Smooth muscle cell (in vitro differentiated cells): ENCODE results near the gene RGS19. TPM values are rescaled to one million over a fixed set of nuclear protein-coding genes. Genes with fewer than 3 reads are reported as not detected.

Experiments used
- DNase-seq: peaks from one replicate; lab custom pipeline; 2025; ENCODE audit not compliant: unreplicated experiment; lab: John Stamatoyannopoulos, UW
- H2AFZ ChIP-seq: fragments of 200-600 bp; sonication (generic); 2 replicates; pipeline ENCODE4 v1.6.0; 2016; ENCODE audit warnings: antibody characterized with exemption, low read depth, mild to moderate bottlenecking
- H3F3A ChIP-seq: fragments of 200-600 bp; sonication (generic); 2 replicates; pipeline ENCODE4 v1.6.0; 2017; ENCODE audit warnings: antibody characterized with exemption, low read depth
- H3K27ac ChIP-seq: fragments of 200-600 bp; sonication (generic); 2 replicates; pipeline ENCODE4 v1.5.1; 2016; ENCODE audit warnings: low read depth, mild to moderate bottlenecking
- H3K27me3 ChIP-seq: fragments of 200-600 bp; sonication (generic); 2 replicates; pipeline ENCODE4 v1.6.1; 2016; ENCODE audit warnings: low read depth, mild to moderate bottlenecking
- H3K36me3 ChIP-seq: fragments of 200-600 bp; sonication (generic); 2 replicates; pipeline ENCODE4 v1.5.1; 2016; ENCODE audit warnings: low read depth
- H3K4me1 ChIP-seq: fragments of 200-600 bp; sonication (generic); 2 replicates; pipeline ENCODE4 v1.5.1; 2016; ENCODE audit warnings: low read depth
- H3K4me2 ChIP-seq: fragments of 200-600 bp; sonication (generic); 2 replicates; pipeline ENCODE4 v1.6.0; 2016; ENCODE audit warnings: mild to moderate bottlenecking
- H3K4me3 ChIP-seq: fragments of 200-600 bp; sonication (generic); 2 replicates; pipeline ENCODE4 v1.5.1; 2016; ENCODE audit warnings: mild to moderate bottlenecking
- H3K79me2 ChIP-seq: fragments of 200-600 bp; sonication (generic); 2 replicates; pipeline ENCODE4 v1.6.0; 2016; ENCODE audit warnings: low read depth, mild to moderate bottlenecking
- H3K9ac ChIP-seq: fragments of 200-600 bp; sonication (generic); 2 replicates; pipeline ENCODE4 v1.6.0; 2016; ENCODE audit warnings: low read depth
- H3K9me3 ChIP-seq: fragments of 200-600 bp; sonication (generic); replicated peaks from 2 replicates; pipeline ENCODE4 v1.5.1; 2016; ENCODE audit warnings: low read depth
- H4K20me1 ChIP-seq: fragments of 200-600 bp; sonication (generic); 2 replicates; pipeline ENCODE4 v1.6.0; 2016; ENCODE audit warnings: low read depth
- WGBS: methylation state at CpG from one replicate; pipeline ENCODE4 v1.1.7; 2016; ENCODE audit warnings: low lambda C conversion rate; 5-methylcytosine and 5-hydroxymethylcytosine counted together
- polyA plus RNA-seq: library from polyadenylated mRNA; unstranded; fragments of >200 nt; fragmentation: Nextera tagmentation; extraction: Ambion mirVana; gene quantifications from 2 replicates; pipeline ENCODE4 v1.2.1, GENCODE V29; 2016
- total RNA-seq: library from RNA; depleted of rRNA; stranded (reverse); fragments of >200 nt; gene quantifications from 2 replicates; pipeline ENCODE4 v1.2.3, GENCODE V29; 2014
- TF ChIP-seq, protein P1 (sequence below): fragments of 200-600 bp; sonication (generic); IDR thresholded peaks from 2 replicates; pipeline ENCODE4 v1.5.1; 2017; ENCODE audit warnings: borderline replicate concordance, mild to moderate bottlenecking, antibody characterized with exemption; ENCODE audit not compliant: insufficient read depth, poor library complexity, severe bottlenecking

RGS19 gene
- total and polyA plus RNA-seq, 2 experiments from 2014 or later: 17.4 to 24.6 TPM

DNA sequence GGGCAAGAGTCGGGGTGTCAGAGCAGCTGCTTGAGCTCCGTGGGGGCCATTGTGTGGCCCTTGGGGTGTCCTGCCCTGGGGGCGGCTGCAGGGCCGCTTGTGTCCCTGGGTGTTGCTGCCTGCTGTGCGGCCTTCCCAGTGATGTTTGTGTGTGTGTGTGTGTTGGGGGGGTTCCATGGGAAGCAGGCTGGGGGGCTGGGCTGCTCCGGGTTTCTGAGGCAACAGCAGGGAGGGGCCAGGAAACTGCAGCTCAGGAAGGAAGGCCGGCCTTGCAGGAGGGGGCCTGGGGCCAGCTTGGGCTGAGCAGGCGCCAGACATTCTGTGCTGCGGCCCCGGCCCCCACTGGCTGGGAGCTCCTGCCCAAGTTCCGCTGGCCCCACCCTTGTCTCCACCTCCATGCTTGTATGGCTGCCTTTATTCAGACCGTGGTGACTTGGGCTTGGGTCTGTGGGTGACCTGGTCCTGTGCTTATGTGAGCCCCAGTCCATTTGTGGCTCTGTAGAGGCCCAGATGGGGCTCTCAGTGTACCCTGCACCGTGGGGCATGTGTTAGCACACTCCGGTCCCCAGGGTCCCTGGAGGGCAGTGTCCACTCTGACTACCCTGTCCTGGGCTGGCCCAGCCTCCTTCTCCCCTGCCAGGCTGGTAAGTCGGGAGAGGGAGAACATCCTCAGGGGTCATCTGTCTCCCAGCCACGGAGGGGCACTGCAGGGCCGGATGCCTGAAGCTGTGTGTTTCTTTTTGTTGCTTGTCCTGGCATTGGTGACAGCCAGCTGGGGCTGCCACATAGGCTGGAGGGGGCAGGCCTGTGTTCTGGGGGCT, 25.3 kb downstream of the RGS19 start:
- Histone ChIP-seq H3K4me2 (peak overlapping the region; percentile 71), H4K20me1 (no peaks in the 10 kb centered on the region), H3K4me1 (peaks cover 4% of the 10 kb centered on the region), H3K79me2 (no peaks in the 10 kb centered on the region), H3F3A (peaks cover 11% of the 10 kb centered on the region), H3K9ac (no peak overlapping the region), H3K27me3 (no peaks in the 10 kb centered on the region), H3K27ac (peak overlapping the region; percentile 0), H3K4me3 (no peak overlapping the region), H3K9me3 (no peaks in the 10 kb centered on the region), H3K36me3 (no peaks in the 10 kb centered on the region), H2AFZ (no peak overlapping the region)
- TF ChIP-seq, protein P1, sequence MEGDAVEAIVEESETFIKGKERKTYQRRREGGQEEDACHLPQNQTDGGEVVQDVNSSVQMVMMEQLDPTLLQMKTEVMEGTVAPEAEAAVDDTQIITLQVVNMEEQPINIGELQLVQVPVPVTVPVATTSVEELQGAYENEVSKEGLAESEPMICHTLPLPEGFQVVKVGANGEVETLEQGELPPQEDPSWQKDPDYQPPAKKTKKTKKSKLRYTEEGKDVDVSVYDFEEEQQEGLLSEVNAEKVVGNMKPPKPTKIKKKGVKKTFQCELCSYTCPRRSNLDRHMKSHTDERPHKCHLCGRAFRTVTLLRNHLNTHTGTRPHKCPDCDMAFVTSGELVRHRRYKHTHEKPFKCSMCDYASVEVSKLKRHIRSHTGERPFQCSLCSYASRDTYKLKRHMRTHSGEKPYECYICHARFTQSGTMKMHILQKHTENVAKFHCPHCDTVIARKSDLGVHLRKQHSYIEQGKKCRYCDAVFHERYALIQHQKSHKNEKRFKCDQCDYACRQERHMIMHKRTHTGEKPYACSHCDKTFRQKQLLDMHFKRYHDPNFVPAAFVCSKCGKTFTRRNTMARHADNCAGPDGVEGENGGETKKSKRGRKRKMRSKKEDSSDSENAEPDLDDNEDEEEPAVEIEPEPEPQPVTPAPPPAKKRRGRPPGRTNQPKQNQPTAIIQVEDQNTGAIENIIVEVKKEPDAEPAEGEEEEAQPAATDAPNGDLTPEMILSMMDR: peak; percentile 6
- DNase-seq: peak; percentile 59
- 44% methylated on average over 14 of the region's 17 CpGs for WGBS

DNA sequence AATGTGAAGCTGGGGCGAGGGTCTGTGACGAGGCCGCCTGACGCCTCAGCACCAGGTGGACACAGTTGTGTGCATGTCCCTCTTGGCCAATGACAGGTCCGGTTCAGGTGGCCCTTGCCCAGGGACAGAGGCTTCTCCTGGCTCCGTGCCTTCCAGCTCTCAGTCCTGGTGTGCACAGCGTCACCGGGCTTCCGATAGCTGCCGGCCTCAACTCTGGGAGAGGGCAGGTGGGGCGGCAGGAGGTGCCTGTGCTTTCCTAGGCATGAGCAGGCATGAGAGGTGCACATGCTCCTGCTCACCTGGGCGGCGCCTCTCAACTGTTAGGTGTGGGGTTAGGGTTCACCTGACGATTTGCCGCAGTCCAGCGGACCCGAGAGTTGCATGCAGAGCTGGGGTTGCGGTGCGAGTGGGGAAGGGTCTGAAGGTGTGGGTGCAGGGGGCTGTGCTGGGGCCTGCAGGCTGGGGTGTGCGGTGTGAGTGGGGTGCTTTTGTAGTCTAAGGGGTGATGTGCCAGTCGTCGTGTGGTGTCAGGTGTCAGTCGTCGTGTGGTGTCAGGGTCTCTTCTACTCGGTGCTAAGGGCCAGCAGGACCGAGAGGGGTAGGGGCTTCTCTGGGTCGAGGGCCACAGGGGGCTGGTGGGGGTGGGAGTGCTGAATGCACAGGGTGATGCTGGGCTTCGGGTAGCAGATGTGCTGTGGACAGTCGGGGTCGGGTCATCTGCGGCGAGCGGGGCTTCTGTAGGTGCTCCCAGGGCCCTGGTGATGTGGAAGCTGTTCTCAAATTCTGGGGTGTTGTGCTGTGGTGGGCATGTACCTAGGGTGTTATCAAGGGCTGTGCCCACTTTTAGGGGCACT, 26.1 kb downstream of the RGS19 start:
- Histone ChIP-seq H3K27ac (no peak overlapping the region), H3F3A (peaks cover 11% of the 10 kb centered on the region), H3K9ac (no peak overlapping the region), H3K36me3 (no peaks in the 10 kb centered on the region), H3K4me3 (no peak overlapping the region), H3K9me3 (no peaks in the 10 kb centered on the region), H3K79me2 (no peaks in the 10 kb centered on the region), H3K4me2 (peak overlapping the region; percentile 71), H3K4me1 (peaks cover 4% of the 10 kb centered on the region), H2AFZ (no peak overlapping the region), H3K27me3 (no peaks in the 10 kb centered on the region), H4K20me1 (no peaks in the 10 kb centered on the region)
- WGBS: 94% methylated on average over 29 of the region's 33 CpGs
- TF ChIP-seq, protein P1: no peak
- no peak for DNase-seq

DNA sequence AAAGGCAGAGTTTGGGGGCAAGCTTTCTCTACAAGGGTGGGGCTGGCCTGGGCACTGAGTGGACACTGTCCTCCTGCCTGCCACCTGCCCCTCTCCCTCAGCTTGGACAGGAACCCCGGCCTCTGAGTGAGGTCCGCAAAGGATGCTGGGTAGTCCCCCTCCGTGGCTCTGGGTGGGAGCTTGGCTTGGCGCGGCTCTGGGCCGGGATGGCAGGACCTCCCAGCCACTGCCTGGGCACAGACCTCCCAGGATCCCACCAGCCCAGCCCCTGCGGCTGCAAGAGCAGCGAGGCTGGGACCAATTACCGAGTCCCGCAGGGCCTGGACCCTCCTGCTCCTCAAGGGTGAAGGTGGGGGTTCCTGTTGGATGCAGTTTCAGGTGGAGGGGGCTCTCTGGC, 27.0 kb downstream of the RGS19 start:
- no peaks in the 10 kb centered on the region for H3K36me3 ChIP-seq
- no peak overlapping the region for H3K9ac ChIP-seq
- no peak overlapping the region for H3K4me3 ChIP-seq
- DNase-seq: no peak
- peaks cover 5% of the 10 kb centered on the region for H3K27me3 ChIP-seq
- H3K9me3 ChIP-seq: no peaks in the 10 kb centered on the region
- H3K27ac ChIP-seq: no peak overlapping the region
- H3F3A ChIP-seq: peaks cover 11% of the 10 kb centered on the region
- peaks cover 4% of the 10 kb centered on the region for H3K4me1 ChIP-seq
- WGBS: 87% methylated on average over 10 of the region's 10 CpGs
- H3K4me2 ChIP-seq: no peak overlapping the region
- H4K20me1 ChIP-seq: peaks cover 6% of the 10 kb centered on the region
- no peaks in the 10 kb centered on the region for H3K79me2 ChIP-seq
- H2AFZ ChIP-seq: no peak overlapping the region
- TF ChIP-seq, protein P1: no peak
